ENCODE results near the gene ZNF668. TPM values are rescaled to one million over a fixed set of nuclear protein-coding genes. Genes with fewer than 3 reads are reported as not detected.
A peak's percentile ranks its signal among the peaks of the same experiment; 100 is the strongest.

ZNF668 gene
- total RNA-seq, 1 donor from 2014 or later = 8.2 TPM

GRCh38 chr16:31114468-31114867 lies 40.4 kb upstream of the ZNF668 start:
- Histone ChIP-seq H3K4me1 (peaks cover 41% of the 10 kb centered on the region), H3K4me3 (no peak overlapping the region), H3K9me3 (no peaks in the 10 kb centered on the region), H3K27me3 (ENCODE audit: low read depth) (no peaks in the 10 kb centered on the region), H3K36me3 (peaks cover 38% of the 10 kb centered on the region), H3K27ac (no peak overlapping the region)
- intact Hi-C loops (cut with DNase I) = no loop called here
- DNase-seq (no peak), ATAC-seq (no peak)
- no peak for TF ChIP-seq CTCF (IDR thresholded peaks at IDR 0.05)

- H3K27me3 ChIP-seq (ENCODE audit: low read depth) = no peaks in the 10 kb centered on the region
- ATAC-seq = no peak
- H3K36me3 ChIP-seq = peaks cover 38% of the 10 kb centered on the region
- no peak overlapping the region for H3K4me3 ChIP-seq
- no peak for DNase-seq
- TF ChIP-seq CTCF (IDR thresholded peaks at IDR 0.05) = no peak
- no peaks in the 10 kb centered on the region for H3K9me3 ChIP-seq
- intact Hi-C loops (cut with DNase I) = no loop called here
- peaks cover 40% of the 10 kb centered on the region for H3K4me1 ChIP-seq
- H3K27ac ChIP-seq = peak overlapping the region; percentile 57
Observed at GRCh38 chr16:31113121-31114120, 39.4 kb upstream of the ZNF668 start.

- peaks cover 37% of the 10 kb centered on the region for H3K4me1 ChIP-seq
- DNase-seq (no peak), ATAC-seq (no peak)
- H3K4me3 ChIP-seq = no peak overlapping the region
- H3K9me3 ChIP-seq = no peaks in the 10 kb centered on the region
- H3K27me3 ChIP-seq (ENCODE audit: low read depth) = no peaks in the 10 kb centered on the region
- no peak for TF ChIP-seq CTCF (IDR thresholded peaks at IDR 0.05)
- H3K27ac ChIP-seq = peak overlapping the region; percentile 57
- intact Hi-C loops (cut with DNase I) = no loop called here
- H3K36me3 ChIP-seq = peaks cover 38% of the 10 kb centered on the region
Observed at GRCh38 chr16:31112711-31113110, 38.7 kb upstream of the ZNF668 start.

- no peak for TF ChIP-seq CTCF (IDR thresholded peaks at IDR 0.05)
- ATAC-seq (no peak), DNase-seq (no peak)
- Histone ChIP-seq H3K27ac (no peak overlapping the region), H3K9me3 (no peaks in the 10 kb centered on the region), H3K4me1 (peaks cover 37% of the 10 kb centered on the region), H3K4me3 (no peak overlapping the region), H3K27me3 (ENCODE audit: low read depth) (no peaks in the 10 kb centered on the region), H3K36me3 (peaks cover 38% of the 10 kb centered on the region)
- intact Hi-C loops (cut with DNase I) = no loop called here
Observed at GRCh38 chr16:31111881-31112466, 37.9 kb upstream of the ZNF668 start.

GRCh38 chr16:31110106-31111034 lies 36.3 kb upstream of the ZNF668 start:
- no peak overlapping the region for H3K4me3 ChIP-seq
- H3K27ac ChIP-seq = no peak overlapping the region
- no peak for TF ChIP-seq CTCF (IDR thresholded peaks at IDR 0.05)
- H3K4me1 ChIP-seq = peaks cover 40% of the 10 kb centered on the region
- ATAC-seq (no peak), DNase-seq (no peak)
- intact Hi-C loops (cut with DNase I) = no loop called here
- no peaks in the 10 kb centered on the region for H3K9me3 ChIP-seq
- no peaks in the 10 kb centered on the region for H3K27me3 ChIP-seq (ENCODE audit: low read depth)
- H3K36me3 ChIP-seq = peaks cover 38% of the 10 kb centered on the region
